A673 (cell line): ENCODE results near the gene FAM184B. TPM values are rescaled to one million over a fixed set of nuclear protein-coding genes. Genes with fewer than 3 reads are reported as not detected.

Experiments
- BruUV-seq: library from RNA; stranded (reverse); fragments of 400-500 nt; replicated peaks from 2 replicates; lab custom pipeline; 2021; lab: Mats Ljungman, UMichigan
- CTCF ChIA-PET: fragments of 300-600 bp; sonication (Branson Sonifier 250); formaldehyde crosslinking; loops from one replicate; lab custom pipeline; 2022; ENCODE audit warnings: antibody characterized with exemption; lab: Charles Lee
- POLR2A ChIA-PET: fragments of 300-600 bp; sonication (Branson Sonifier 250); formaldehyde crosslinking; loops from one replicate; lab custom pipeline; 2022; ENCODE audit warnings: antibody characterized with exemption; ENCODE audit not compliant: low non-redundant PET; lab: Charles Lee
- DNase-seq: peaks from one replicate; pipeline ENCODE4 v3.0.0-alpha.2; 2015; ENCODE audit warnings: low spot score
- H3K27ac ChIP-seq: fragments of 200-600 bp; sonication (generic); 2 replicates; pipeline ENCODE4 v1.5.1; 2016; ENCODE audit warnings: mixed run types, low read depth, mild to moderate bottlenecking, mixed read lengths, antibody characterized with exemption, low read length; ENCODE audit not compliant: poor library complexity, severe bottlenecking
- H3K27me3 ChIP-seq: fragments of 200-600 bp; sonication (generic); replicated peaks from 2 replicates; pipeline ENCODE4 v1.6.1; 2017; ENCODE audit warnings: mixed run types, low read depth, mild to moderate bottlenecking, mixed read lengths, antibody characterized with exemption, low read length; ENCODE audit not compliant: insufficient read depth, poor library complexity
- H3K36me3 ChIP-seq: fragments of 200-600 bp; sonication (generic); 2 replicates; pipeline ENCODE4 v1.6.1; 2016; ENCODE audit warnings: mixed run types, mild to moderate bottlenecking, mixed read lengths, antibody characterized with exemption, low read length; ENCODE audit not compliant: insufficient read depth, poor library complexity, severe bottlenecking
- H3K4me1 ChIP-seq: fragments of 200-600 bp; sonication (generic); 2 replicates; pipeline ENCODE4 v1.6.1; 2017; ENCODE audit warnings: mixed run types, mild to moderate bottlenecking, mixed read lengths, antibody characterized with exemption, low read length; ENCODE audit not compliant: insufficient read depth, poor library complexity, severe bottlenecking
- H3K4me3 ChIP-seq: fragments of 200-600 bp; sonication (generic); 2 replicates; pipeline ENCODE4 v1.5.1; 2016; ENCODE audit warnings: low read depth, mixed run types, mild to moderate bottlenecking, mixed read lengths, low read length; ENCODE audit not compliant: poor library complexity, severe bottlenecking
- H3K9me3 ChIP-seq: fragments of 200-600 bp; sonication (generic); 2 replicates; pipeline ENCODE4 v1.6.1; 2016; ENCODE audit warnings: mixed run types, low read depth, mild to moderate bottlenecking, mixed read lengths, antibody characterized with exemption, low read length; ENCODE audit not compliant: poor library complexity, severe bottlenecking
- CTCF ChIP-seq: fragments of 300-800, 200-600 bp; sonication (generic); conservative IDR thresholded peaks from 2 replicates; pipeline ENCODE4 v1.5.1; 2017; ENCODE audit warnings: low read depth, mild to moderate bottlenecking, antibody characterized with exemption, low read length, moderate library complexity, mixed read lengths
- EZH2 ChIP-seq: fragments of 200-600 bp; sonication (generic); IDR thresholded peaks from 2 replicates; pipeline ENCODE4 v1.6.1; 2017; ENCODE audit warnings: borderline replicate concordance, low read depth, mild to moderate bottlenecking, mixed read lengths, antibody characterized with exemption, low read length; ENCODE audit not compliant: poor library complexity, severe bottlenecking
- intact Hi-C: fragments of 100-400 bp; cut with micrococcal nuclease; formaldehyde crosslinking; loops from one replicate; pipeline ENCODE4 v1.10.0; 2022; ENCODE audit not compliant: unreplicated experiment
- total RNA-seq: library from RNA; stranded (reverse); gene quantifications from 2 replicates; pipeline ENCODE4 v1.2.3, GENCODE V29; 2021

FAM184B gene
- total RNA-seq, 1 experiment from 2014 or later = 0.26 TPM

DNA sequence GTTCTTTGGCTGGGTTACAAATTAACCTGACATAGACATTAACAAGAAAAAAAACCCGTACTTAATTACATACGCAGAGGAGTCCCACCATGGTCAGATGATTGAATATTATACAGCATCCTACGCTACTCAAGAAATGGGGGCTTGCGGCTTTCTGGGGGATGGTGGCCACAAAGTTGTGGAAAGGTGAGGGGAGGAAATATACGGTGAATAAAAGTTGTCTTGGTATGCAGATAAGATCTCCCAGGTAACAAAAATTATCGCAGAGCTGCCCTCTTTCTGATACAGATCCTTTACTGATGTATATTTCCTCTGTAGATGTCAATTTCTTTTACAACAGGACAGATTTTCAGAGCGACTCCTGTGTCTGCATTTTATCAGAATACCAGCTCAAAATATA is 28.2 kb upstream of the FAM184B start:
- BruUV-seq = no TSS peak
- CTCF ChIA-PET = no interaction called here
- POLR2A ChIA-PET = no interaction called here
- TF ChIP-seq CTCF (no peak), EZH2 (no peak)
- peaks cover 24% of the 10 kb centered on the region for H3K4me1 ChIP-seq
- no peak for DNase-seq
- peak overlapping the region; percentile 94 for H3K27ac ChIP-seq
- H3K36me3 ChIP-seq = peaks cover 36% of the 10 kb centered on the region
- intact Hi-C loops = loop anchor here (5.0 to 10.0 kb wide), 3 partner anchors 195 to 558 kb away; partner anchors contain the start of genes LCORL and MED28
- H3K4me3 ChIP-seq = peak overlapping the region; percentile 72
- no peaks in the 10 kb centered on the region for H3K27me3 ChIP-seq
- H3K9me3 ChIP-seq = no peaks in the 10 kb centered on the region

DNA sequence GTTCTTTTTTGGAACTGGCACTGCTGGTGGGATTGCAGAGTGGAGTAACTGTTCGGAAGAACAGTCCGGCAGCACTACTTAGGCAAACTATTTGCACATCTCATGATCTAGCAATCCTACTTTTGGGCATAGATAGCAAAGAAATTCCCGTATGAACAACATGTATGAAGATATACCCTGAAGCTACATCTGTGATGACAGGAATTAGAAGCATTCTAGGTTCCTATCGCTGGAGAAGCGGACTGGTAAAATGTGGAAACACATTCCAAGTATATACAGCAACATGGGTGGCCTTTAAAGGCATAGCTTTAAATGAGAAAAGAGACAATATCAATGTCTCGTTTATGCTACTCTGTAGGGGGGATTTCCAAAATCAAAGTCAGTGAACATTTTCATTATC is 26.0 kb upstream of the FAM184B start:
- Histone ChIP-seq H3K36me3 (peaks cover 41% of the 10 kb centered on the region), H3K4me1 (peaks cover 10% of the 10 kb centered on the region), H3K27me3 (no peaks in the 10 kb centered on the region), H3K9me3 (no peaks in the 10 kb centered on the region), H3K27ac (peak overlapping the region; percentile 31), H3K4me3 (peak overlapping the region; percentile 72)
- no peak for DNase-seq
- ChIA-PET CTCF (no interaction called here), POLR2A (no interaction called here)
- TF ChIP-seq EZH2 = no peak
- no peak for TF ChIP-seq CTCF
- intact Hi-C loops = loop anchor here (10.0 kb wide), 1 partner anchor 193 kb away; the partner anchor contains the start of gene MED28
- no TSS peak for BruUV-seq

- TF ChIP-seq CTCF = no peak
- TF ChIP-seq EZH2 = no peak
- CTCF ChIA-PET = no interaction called here
- H3K27me3 ChIP-seq = no peaks in the 10 kb centered on the region
- POLR2A ChIA-PET = no interaction called here
- H3K9me3 ChIP-seq = no peaks in the 10 kb centered on the region
- intact Hi-C loops = loop anchor here (10.0 kb wide), 1 partner anchor 191 kb away; the partner anchor contains the start of gene MED28
- H3K36me3 ChIP-seq = peaks cover 52% of the 10 kb centered on the region
- no peak overlapping the region for H3K4me3 ChIP-seq
- H3K4me1 ChIP-seq = peaks cover 10% of the 10 kb centered on the region
- no peak for DNase-seq
- no TSS peak for BruUV-seq
- H3K27ac ChIP-seq = no peak overlapping the region
These were observed 24.2 kb upstream of the FAM184B start for GRCh38 chr4:17805580-17806155.
